A549 treated with AZD2906 at 1 μM for 4 hours (cell line): ENCODE data around the gene HCRTR1. TPM values are rescaled to one million over a fixed set of nuclear protein-coding genes. Genes with fewer than 3 reads are reported as not detected.

Experiments used
- total RNA-seq: library from RNA; stranded (reverse); fragments of 200-300 nt; extraction: Qiagen RNA extraction; gene quantifications from 5 replicates; pipeline ENCODE4 v1.2.3, GENCODE V29; 2022

The HCRTR1 gene
- total RNA-seq = 0.09 TPM in 1 of 5 replicates, not detected in the others

DNA sequence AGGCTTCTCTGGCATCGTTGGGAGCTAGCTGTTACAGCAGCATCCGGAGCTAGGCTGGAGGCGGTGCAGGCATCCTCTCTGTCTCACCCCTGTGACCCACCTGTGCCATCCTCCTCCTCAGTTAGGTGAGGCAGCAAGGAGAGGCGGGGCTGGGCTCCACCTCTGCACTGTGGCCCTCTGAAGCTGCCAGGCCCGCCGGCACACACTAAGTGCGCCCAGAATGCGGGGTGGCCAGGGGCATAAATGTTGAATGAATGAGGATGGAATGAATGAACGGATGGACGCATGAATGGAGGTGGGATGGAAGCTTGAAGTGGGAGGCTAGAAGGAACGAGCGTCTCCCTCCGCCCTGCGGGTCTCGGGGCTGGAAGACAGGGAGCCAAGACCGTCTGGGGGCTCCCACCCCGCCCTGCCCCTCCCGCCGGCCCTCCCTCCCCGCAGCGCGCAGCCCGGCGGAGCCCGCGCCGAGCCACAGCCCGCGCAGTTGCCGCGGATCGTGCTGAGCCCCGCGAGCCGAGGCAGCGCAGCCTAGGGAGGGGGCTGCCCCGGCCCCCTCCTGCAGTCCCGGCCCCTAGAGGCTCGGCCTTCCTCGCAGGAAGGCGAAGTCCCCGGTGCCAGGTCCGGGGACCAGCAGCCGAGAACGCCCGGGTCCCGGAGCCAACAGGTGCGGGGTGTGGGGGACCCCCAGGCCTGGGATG is at the start of gene HCRTR1:
Gene HCRTR1, plus strand, starts transcription at position 472 of the 698 bp plus-strand sequence. CDS start 1,504 bp downstream, outside the sequence.

DNA sequence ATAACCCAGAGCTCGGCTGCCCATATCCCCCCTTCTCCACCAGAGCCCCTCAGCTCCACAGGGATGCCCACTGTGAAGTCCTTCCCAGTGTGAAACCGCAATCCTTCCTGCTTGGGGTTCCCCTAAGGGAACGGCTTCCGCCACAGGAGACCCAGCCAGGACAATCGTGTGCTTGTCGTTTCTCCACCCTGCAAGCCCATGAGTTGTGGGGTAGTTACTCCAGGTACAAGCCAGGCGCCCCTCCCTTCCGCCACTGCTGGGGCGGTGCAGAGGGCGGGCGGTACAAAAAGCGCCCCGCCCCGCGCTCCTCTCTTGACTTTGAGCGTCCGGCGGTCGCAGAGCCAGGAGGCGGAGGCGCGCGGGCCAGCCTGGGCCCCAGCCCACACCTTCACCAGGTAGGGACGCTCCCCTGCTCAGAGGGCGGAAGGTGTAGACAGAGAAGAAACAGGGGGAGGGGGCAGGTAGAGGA is 41.3 kb upstream of the HCRTR1 start, which contains the start of gene TINAGL1:
Gene TINAGL1, plus strand, starts transcription at position 315 of the 469 bp plus-strand sequence. CDS start 634 bp downstream, outside the sequence.

GRCh38 chr1:31644560-31645273 is 27.2 kb downstream of the HCRTR1 start, which contains the start of gene PEF1:
Gene PEF1, minus strand, starts transcription at chr1:31644876. Its CDS starts 12 bp downstream, at chr1:31644864.

Other genes starting within 250 kb of the HCRTR1 start
- gene FABP3, start 244.6 kb upstream of the HCRTR1 start, total RNA-seq = not detected in 5 replicates
- gene SERINC2, start 204.5 kb upstream of the HCRTR1 start, total RNA-seq = 18.8 to 32.8 TPM (median 29.6 TPM) in 5 replicates
- 0.31 to 0.72 TPM (median 0.55 TPM) in 5 replicates for gene TINAGL1, start 41.2 kb upstream of the HCRTR1 start, total RNA-seq
- 43.2 to 46.6 TPM (median 45.3 TPM) in 5 replicates for gene PEF1, start 27.2 kb downstream of the HCRTR1 start, total RNA-seq
- gene COL16A1, start 86.3 kb downstream of the HCRTR1 start, total RNA-seq = 2.8 to 4.5 TPM (median 4.1 TPM) in 5 replicates
- 4.0 to 5.1 TPM (median 4.6 TPM) in 5 replicates for gene ADGRB2, start 146.7 kb downstream of the HCRTR1 start, total RNA-seq
- gene SPOCD1, start 198.3 kb downstream of the HCRTR1 start, total RNA-seq = 3.3 to 4.8 TPM (median 3.9 TPM) in 5 replicates